ENCODE data around the gene HMG20B.
"Not testable (repeated sequence)": the region's sequence is repeated elsewhere in the genome, so short reads cannot be mapped to it uniquely, and the experiment has no call there.

Gene HMG20B

DNA sequence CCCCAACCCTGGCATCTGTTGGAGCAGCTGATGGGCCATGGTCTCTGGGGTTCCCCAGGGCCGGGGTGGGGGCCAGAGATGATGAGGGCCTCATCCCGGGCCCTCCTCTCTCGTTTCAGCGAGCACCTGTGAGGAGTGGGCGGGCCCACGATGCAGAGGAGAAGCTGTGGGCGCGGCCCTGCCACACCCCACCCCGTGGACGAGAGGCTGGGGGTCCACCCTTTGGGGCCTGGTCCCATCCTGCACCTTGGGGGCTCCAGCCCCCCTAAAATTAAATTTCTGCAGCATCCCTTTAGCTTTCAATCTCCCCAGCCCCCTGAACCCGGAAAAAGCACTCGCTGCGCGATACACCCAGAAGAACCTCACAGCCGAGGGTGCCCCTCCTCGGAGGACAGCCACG lies 5.6 kb downstream of the HMG20B start:
- DNase-seq (ENCODE audit: extremely low read depth in 1 of 2, low read depth in 1 of 2) = no peak

DNA sequence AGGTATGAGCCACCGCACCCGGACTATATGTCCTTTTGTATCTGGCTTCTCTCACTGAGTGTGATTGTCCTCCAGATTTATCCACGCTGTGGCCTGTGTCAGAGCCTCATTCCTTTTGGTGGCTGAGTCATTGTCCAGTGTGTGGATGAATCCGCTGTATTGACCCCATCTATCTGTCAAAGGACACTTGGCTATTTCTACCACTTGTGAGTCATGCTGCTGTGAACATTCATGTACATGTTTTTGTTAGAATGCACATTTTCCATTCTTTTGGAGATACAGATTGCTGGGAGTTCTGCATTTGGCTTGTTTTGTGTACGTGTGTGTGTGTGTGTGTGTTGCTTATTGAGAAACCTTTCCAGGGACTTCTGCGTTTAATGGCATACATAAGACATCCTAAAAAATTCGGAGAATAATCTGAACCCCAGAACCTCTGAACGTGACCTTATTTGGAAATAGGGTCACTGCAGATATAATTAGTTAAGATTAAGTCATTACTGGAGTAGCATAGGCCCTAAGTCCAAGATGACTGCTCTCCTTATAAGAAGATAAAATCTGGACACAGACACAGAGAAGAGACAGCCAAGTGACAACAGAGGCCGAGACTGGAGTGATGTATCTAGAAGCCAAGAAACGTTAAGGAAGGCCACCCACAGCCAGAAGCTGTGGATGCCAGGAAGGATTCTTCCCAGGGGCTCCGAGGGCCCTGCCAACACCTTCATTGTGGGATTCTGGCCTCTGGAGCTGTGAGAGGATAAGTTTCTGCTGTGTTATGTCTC lies 7.6 kb downstream of the HMG20B start:
- no peak for DNase-seq (ENCODE audit: extremely low read depth in 1 of 2, low read depth in 1 of 2)

- DNase-seq (ENCODE audit: extremely low read depth in 1 of 2, low read depth in 1 of 2) = not testable (repeated sequence)
Measured at GRCh38 chr19:3581792-3582191, 9.0 kb downstream of the HMG20B start.

GRCh38 chr19:3584036-3584802 lies 11.5 kb downstream of the HMG20B start:
- not testable (repeated sequence) for DNase-seq (ENCODE audit: extremely low read depth in 1 of 2, low read depth in 1 of 2)

- DNase-seq (ENCODE audit: extremely low read depth in 1 of 2, low read depth in 1 of 2) = no peak
Measured at GRCh38 chr19:3585301-3586126, 12.8 kb downstream of the HMG20B start, which contains the start of gene GIPC3. TSS of gene GIPC3 (plus strand) at chr19:3585478. CDS start at chr19:3585598, 120 bp downstream.

DNA sequence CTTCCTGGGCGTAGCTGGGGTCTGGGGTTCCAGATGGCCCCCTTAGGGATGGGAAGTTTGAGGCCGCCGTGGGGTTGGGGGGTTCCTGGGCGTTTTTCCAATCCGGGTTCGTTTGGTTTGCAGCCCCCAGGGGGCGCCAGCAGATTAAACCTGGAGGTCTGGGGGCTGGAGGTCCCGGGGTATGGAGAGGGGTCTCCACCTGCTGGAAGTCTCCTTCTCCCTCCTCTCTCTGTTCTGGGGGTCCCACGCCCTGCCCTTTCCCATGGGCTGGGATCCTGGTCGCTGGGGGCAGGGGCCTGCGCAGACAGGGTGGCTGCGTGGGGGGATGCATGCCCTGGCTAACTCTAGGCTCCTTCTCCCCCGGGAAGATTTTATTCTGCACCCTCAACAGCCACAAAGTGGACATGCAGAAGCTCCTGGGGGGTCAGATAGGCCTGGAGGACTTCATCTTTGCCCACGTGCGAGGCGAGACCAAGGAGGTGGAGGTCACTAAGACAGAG lies 13.4 kb downstream of the HMG20B start:
- DNase-seq (ENCODE audit: extremely low read depth in 1 of 2, low read depth in 1 of 2) = peak in 1 of 2 donors; percentile 43

DNA sequence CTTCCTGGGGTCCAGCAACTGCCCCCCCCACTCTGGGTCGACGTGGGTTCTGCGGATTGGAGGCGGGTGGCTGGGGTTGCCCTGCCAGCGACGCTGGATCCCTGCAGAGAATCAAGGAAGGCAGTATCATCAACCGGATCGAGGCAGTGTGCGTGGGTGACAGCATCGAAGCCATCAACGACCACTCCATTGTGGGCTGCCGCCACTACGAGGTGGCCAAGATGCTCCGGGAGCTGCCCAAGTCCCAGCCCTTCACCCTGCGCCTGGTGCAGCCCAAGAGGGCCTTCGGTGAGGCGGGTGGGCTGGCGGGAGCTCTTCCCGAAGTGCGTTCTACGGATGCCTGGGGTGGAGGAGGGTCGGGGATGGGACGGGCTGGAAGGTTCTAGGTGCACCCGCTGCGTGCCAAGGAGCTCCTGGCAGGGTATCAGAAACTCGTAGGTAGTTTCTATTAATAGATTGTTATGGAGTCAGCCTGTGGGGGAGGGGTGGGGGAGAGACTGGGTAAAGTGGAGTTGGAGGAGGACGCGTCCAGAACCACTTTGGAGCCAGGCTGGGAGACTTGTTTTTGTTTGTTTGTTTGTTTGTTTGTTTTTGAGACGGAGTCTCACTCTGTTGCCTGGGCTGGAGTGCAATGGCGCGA lies 14.1 kb downstream of the HMG20B start:
- DNase-seq (ENCODE audit: extremely low read depth in 1 of 2, low read depth in 1 of 2) = no peak

GRCh38 chr19:3589439-3589838 lies 16.7 kb downstream of the HMG20B start:
- DNase-seq (ENCODE audit: extremely low read depth in 1 of 2, low read depth in 1 of 2) = no peak

DNA sequence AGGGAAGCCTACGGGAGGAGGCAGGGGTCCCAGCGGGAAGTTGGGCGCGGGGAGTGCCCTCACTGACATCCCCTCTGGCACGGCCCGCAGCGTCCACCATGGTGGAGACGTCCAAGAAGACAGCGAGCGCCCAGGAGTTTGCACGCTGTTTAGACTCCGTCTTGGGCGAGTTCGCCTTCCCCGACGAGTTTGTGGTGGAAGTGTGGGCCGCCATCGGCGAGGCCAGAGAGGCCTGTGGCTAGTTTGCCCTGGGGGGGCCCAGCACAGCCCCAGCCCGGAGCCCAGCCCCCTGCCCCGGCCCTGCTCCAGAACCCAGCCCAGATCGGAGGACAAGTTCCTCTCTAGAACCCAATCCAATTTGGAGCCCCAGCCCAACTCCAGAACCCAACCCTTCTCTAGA lies 17.2 kb downstream of the HMG20B start:
- DNase-seq (ENCODE audit: extremely low read depth in 1 of 2, low read depth in 1 of 2) = no peak

DNA sequence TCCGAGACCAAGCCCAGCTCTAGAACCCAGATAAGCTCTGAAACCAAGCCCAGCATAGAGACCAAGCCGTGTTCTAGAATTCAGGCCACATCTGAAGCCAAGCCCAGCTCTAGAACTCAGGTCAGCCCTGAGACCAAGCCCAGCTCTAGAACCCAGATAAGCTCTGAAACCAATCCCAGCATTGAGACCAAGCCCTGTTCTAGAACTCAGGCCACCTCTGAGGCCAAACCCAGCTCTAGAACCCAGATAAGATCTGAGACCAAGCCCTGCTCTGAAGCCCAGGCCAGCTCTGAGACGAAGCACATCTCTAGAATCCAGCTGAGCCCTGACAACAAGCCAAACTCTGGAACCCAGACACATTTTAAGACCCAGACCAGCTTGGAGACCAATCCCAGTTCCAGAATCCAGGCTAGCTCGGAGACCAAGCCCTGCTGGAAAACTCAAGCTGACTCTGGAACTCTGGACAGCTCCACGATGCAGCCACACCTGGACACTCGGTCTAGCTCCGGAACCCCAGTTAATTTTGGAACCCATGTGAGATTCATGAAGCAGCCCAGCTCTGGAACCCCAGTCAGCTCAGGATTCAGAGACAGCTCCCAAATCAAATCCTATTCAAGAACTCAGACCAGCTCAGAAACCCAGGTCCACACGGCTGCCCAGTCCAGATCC lies 18.4 kb downstream of the HMG20B start:
- no peak for DNase-seq (ENCODE audit: extremely low read depth in 1 of 2, low read depth in 1 of 2)

DNA sequence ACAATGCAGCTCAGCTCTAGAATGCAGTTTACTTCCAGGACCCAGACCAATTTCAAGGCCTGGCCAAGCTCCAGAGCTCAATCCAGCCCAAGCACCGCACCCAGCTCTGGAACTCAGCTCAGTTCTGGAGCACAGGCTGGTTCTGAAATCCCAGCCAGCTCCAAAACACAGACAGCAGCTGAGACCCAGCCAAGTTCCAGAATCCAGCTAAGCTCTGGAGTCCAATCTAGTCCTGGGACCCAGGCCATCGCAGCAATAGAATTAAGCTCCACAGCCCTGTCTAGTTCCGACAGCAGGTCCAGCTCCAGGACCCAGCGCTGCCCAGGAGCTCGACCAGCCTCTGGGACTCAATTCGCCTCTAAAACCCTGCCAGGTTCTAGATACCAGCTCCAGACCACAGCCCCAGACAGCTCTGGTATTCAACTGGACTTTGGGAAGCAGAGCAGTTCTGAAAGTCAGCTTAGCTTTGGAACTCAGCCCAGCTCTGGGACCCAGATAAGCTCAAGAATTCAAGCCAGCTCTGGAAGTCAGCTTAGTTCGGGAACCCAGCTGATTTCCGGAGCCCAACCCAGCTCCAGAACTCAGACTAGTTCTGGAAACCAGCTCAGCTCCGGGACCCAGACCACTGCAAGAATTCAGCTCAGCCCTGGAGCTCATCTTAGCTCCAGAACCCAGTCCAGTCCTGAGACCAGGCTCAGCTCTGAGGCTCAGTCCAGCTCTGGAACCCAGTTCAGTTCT lies 19.3 kb downstream of the HMG20B start:
- no peak for DNase-seq (ENCODE audit: extremely low read depth in 1 of 2, low read depth in 1 of 2)

DNA sequence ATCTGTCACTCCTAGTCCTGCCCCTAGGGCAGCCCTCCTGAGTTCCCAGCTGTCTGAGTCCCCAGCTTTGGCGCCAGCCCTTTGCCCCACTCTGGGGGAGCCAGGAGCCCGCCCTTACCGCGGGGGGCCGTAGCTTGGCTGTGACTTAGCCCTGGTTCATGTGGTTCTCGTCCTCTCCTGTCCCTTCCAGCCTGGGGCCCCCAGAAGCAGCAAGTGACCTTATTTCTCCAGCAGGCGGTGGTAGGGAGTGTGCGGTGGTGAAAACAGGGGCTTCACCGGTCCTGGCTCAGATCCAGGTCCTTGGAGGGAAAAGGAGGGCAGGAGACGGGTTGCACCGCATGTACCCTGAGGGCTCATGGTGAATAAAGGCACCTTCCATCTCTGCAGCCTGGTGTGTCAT lies 20.4 kb downstream of the HMG20B start:
- DNase-seq (ENCODE audit: extremely low read depth in 1 of 2, low read depth in 1 of 2) = no peak

DNA sequence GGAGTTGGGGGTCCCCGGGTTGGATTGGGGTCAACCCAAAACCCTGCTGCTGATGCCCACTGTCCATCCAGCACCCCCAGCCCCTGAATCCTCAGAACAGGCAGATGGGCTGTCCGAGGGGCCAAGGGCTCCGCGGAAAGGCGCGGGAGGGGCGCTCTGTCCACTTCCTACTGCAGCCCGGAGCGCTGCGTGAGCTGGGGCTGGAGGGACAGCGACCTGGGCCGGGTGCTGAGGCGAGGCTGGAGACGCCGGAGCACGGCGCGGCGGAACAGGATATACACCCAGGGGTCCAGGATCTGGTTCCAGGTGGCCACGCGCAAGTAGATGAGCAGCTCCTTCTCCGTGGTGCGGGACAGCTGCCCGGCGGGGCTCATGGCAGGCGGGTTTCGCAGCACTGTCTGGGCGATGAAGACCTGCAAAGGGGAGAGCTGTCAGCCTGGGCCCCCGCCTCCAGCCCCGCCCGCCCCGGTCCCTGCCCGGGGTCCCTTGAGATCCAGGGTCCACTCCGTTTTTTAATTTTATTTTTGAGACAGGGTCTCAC lies 22.8 kb downstream of the HMG20B start:
- DNase-seq (ENCODE audit: extremely low read depth in 1 of 2, low read depth in 1 of 2) = no peak

GRCh38 chr19:3599776-3600187 lies 27.0 kb downstream of the HMG20B start:
- no peak for DNase-seq (ENCODE audit: extremely low read depth in 1 of 2, low read depth in 1 of 2)

DNA sequence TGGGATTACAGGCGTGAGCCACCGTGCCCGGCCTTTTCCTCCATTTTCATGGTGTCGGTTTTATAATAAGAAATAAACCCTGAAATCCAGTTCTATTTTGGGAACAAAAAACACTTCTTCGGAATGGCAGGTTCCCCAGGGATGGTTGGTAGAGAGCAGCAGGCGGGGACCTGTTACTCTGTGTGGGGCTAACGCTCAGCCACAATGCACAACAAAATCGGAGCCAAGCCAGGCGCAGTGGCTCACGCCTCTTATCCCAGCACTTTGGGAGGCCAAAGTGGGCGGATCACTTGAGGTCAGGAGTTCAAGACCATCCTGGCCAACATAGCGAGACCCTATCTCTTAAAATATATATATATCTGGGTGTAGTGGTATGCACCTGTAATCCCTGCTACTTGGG lies 28.3 kb downstream of the HMG20B start:
- no peak for DNase-seq (ENCODE audit: extremely low read depth in 1 of 2, low read depth in 1 of 2)

DNA sequence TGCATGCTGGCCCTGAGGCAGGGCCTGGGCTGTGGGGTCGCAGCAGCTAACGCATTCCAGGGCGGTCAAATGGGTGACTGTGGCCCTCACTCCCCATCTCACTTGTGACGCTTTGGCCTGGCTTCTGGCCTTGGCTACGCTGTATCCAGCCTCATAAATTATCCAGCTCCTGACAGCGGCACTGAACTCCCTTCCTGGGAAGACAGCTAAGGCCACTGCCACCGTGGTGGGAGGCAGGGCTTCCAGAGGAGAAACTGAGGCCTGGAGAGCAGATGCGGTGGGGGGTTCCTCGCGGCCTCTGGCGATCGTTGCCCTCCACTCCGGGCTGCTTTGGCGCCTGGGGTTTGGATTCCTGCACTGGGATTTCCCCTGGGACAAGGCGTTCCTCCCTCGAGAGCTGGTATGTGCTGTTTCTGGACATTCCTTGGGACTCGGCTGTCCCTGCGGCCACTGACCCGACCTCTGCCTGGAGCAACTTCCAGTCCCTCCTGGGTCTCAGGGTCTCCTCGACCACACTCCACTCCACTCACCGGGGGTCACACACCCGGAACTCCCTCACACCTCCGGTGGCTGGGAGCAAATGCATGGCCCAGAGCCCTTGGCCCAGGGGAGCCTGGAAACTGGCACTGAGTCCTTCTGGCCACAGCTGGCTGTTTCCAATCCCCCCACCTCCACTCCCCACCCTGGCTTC lies 30.5 kb downstream of the HMG20B start:
- no peak for DNase-seq (ENCODE audit: extremely low read depth in 1 of 2, low read depth in 1 of 2)

DNA sequence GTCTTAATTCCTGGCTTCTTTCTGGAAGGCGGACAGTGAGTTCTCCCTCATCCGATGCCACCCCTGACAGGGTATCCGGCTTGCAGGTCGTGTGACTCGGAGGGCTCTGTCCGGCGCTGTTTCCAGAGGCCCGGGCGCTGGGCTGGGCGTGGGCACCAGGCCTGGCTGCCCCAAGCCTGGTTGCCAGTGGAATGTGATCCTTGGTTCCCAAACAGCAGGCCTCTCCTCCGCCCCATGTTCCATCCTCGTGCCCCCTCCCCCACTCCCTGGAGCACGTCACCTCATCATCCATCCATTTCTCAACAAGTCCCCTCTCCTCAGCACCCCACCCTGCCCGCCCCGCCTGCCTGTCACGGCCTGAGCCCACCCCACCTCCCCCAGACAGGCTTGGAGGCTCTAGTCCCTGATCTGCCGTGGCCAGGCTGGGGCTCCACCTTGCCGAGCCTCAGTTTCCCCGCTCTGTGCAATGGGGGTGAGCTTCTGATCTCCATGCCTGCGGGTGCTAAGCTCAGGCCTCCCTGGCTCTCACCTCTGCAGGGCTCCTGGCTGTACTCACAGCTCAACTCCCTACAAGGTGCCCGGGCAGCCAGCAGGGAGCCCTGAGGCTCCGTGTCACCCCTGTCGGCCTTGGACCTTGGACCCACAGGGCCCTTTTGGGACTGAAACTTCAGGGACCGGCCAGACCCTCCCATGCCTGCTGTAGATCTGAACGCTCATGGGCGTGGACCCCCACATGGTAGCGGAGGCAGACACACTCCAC lies 31.7 kb downstream of the HMG20B start:
- no peak for DNase-seq (ENCODE audit: extremely low read depth in 1 of 2, low read depth in 1 of 2)

DNA sequence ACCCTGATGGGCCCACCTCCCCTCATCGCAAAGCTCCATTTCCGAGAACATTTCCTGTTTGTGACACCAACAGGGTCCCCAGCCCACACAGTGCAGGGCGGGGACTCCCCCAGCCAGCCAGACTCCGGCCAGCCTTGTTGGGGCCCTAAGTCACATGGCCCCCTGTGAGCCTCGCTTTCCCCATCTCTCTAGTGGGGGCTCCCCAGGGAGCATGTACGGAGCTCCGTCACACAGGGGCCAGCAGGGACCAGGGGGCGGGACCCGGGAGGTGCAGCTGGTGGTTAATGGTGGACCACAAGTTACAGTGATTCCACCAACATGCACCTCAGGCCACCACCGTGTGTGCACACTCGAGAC lies 32.2 kb downstream of the HMG20B start:
- no peak for DNase-seq (ENCODE audit: extremely low read depth in 1 of 2, low read depth in 1 of 2)

Measured in activated CD8-positive, alpha-beta memory T cell treated with anti-CD3 and anti-CD28 coated beads for 1 hour (primary cell).